HCT116 (cell line): ENCODE measurements around the gene PKD2L2.

Experiments used
- CTCF ChIP-seq, 3 experiments: fragments of 200-600 bp in 1 of 3; sonication (generic) in 1 of 3; IDR thresholded peaks in 2 of 3; conservative IDR thresholded peaks in 1 of 3; 2 replicates each; pipeline ENCODE4 v1.5.1; 2012 to 2017; ENCODE audit warnings: low read depth in 2 of 3, low read length in 2 of 3, antibody characterized with exemption in 1 of 3, borderline replicate concordance in 1 of 3, control low read depth in 1 of 3, mild to moderate bottlenecking in 1 of 3, mixed read lengths in 1 of 3, mixed run types in 1 of 3, moderate library complexity in 1 of 3; ENCODE audit not compliant: insufficient read depth in 1 of 3
- EZH2 ChIP-seq: fragments of 200-600 bp; sonication (generic); IDR thresholded peaks from 2 replicates; pipeline ENCODE4 v1.6.1; 2017; ENCODE audit warnings: antibody characterized with exemption, mixed run types
- SIN3A ChIP-seq: IDR thresholded peaks from 2 replicates; pipeline ENCODE4 v1.6.1; 2012; ENCODE audit warnings: low read depth
- YY1 ChIP-seq: IDR thresholded peaks from 2 replicates; pipeline ENCODE4 v1.6.1; 2011; ENCODE audit warnings: low read length, low read depth, moderate library complexity, mild to moderate bottlenecking; ENCODE audit not compliant: insufficient replicate concordance; ENCODE audit errors: extremely low read depth

DNA sequence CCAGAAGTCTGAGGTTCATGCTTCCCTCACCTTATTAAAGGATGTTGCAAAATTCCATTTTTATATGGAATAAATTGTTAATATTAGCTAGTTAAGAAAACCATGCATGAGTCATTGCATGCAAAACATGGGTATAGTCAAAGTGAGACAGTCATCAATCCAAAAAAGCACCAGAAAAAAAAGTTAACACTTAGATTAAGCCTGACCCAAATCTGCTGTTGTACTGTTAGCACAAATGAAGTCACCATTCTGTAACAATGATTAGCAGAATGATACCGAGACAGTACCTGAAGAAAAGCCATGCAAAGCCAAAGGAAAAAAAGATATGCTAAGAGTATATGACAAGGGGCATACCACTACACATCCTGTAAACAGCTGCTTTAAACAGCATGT lies 49.5 kb downstream of the PKD2L2 start:
- TF ChIP-seq CTCF (IDR thresholded peaks at IDR 0.05 in 2 of 3, conservative IDR thresholded peaks at IDR 0.05 in 1 of 3; ENCODE audit: borderline replicate concordance in 1 of 3, insufficient read depth in 1 of 3, low read depth in 2 of 3, low read length in 2 of 3) (no peak), EZH2 (no peak), YY1 (no peak), SIN3A (no peak)
